ENCODE data around the gene AFAP1. TPM values are rescaled to one million over a fixed set of nuclear protein-coding genes. Genes with fewer than 3 reads are reported as not detected.

Gene AFAP1
- total and polyA plus RNA-seq, 2 of the 8 experiments (the other 6 are each of a cell fraction or from before 2014, with no cell fraction given) = 3.6 to 18.2 TPM

DNA sequence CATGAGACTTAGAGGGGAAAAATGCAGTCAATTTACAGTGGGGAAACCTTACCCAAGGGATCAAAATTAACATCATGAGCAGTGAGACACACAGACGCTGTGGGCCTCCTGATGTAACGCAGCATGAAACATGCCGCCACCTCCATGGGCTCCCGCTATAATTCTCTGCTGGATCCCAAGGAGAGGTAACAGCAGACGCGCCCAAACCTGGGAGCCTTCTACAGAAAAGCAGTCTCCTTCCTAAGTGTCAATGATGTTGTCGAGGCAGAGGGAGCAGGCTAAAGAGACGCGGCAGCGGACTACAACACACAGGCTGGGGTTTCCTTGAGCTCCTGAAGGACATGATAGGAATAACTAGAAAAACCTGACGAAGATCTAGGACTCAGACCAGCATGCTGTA, 142.3 kb downstream of the AFAP1 start:
- POLR2A ChIA-PET (ENCODE audit: partially characterized antibody) = no interaction called here
- DNase-seq (ENCODE audit: low read depth in 1 of 2, low spot score in 2 of 2) (no peak), FAIRE-seq (no peak)
- no peaks in the 10 kb centered on the region for H3K23me2 ChIP-seq (ENCODE audit: low read depth, low read length)
- H2AK5ac ChIP-seq (ENCODE audit: low read depth, low read length) = no peak overlapping the region
- H3K9ac ChIP-seq (replicated peaks in 1 of 4; ENCODE audit: extremely low read depth in 1 of 4, low read depth in 3 of 4, low read length in 3 of 4) = no peak overlapping the region
- H3K56ac ChIP-seq (replicated peaks; ENCODE audit: insufficient read length, low read depth, low read length) = no peak overlapping the region
- H4K20me1 ChIP-seq (replicated peaks in 1 of 2; ENCODE audit: control insufficient read depth in 1 of 2, insufficient read depth in 2 of 2, low read length in 2 of 2) = no peaks in the 10 kb centered on the region
- H3K4me1 ChIP-seq (replicated peaks in 1 of 4; ENCODE audit: control insufficient read depth in 3 of 4, insufficient read depth in 4 of 4, low read length in 3 of 4) = no peaks in the 10 kb centered on the region
- H4K5ac ChIP-seq (ENCODE audit: insufficient read length, low read depth, low read length) = no peak overlapping the region
- H3K36me3 ChIP-seq (ENCODE audit: control insufficient read depth in 2 of 4, insufficient read depth in 4 of 4, low read length in 3 of 4) = peaks cover 0 to 8% (median 4%) of the 10 kb centered on the region in 4 experiments; a peak in 6 of 8 replicates
- no peaks in the 10 kb centered on the region for H3K79me1 ChIP-seq (ENCODE audit: low read depth, low read length)
- no peak overlapping the region for H4K91ac ChIP-seq (replicated peaks; ENCODE audit: insufficient read length, low read length)
- no peak overlapping the region for H2AFZ ChIP-seq (ENCODE audit: low read length)
- H3K4ac ChIP-seq (replicated peaks; ENCODE audit: insufficient read length, low read depth, low read length) = no peak overlapping the region
- no peak overlapping the region for H3K27ac ChIP-seq (ENCODE audit: low read depth, low read length)
- peaks cover 4 to 6% of the 10 kb centered on the region in 2 experiments; a peak in 2 of 4 replicates for H3K9me3 ChIP-seq (ENCODE audit: insufficient read depth in 2 of 2, low read depth in 1 of 2, low read length in 1 of 2)
- no peak overlapping the region for H3K4me2 ChIP-seq (ENCODE audit: insufficient read depth in 1 of 2, low read depth in 2 of 2, low read length in 2 of 2)
- H4K8ac ChIP-seq (ENCODE audit: extremely low read depth, insufficient read depth, low read length) = no peak overlapping the region
- no peak overlapping the region for H3K14ac ChIP-seq (ENCODE audit: insufficient read length)
- no peak overlapping the region for H3K18ac ChIP-seq (ENCODE audit: extremely low read depth, low read length)
- H3K4me3 ChIP-seq (ENCODE audit: extremely low read depth in 1 of 4, insufficient read depth in 2 of 4, low read depth in 3 of 4, low read length in 4 of 4) = no peak overlapping the region
- H3K23ac ChIP-seq (ENCODE audit: insufficient read length) = no peak overlapping the region
- H2BK15ac ChIP-seq (ENCODE audit: low read length) = no peak overlapping the region
- no peak overlapping the region for H2BK120ac ChIP-seq (replicated peaks; ENCODE audit: low read depth, low read length)
- H2BK5ac ChIP-seq (ENCODE audit: low read depth, low read length) = no peak overlapping the region
- WGBS, 2 experiments (ENCODE audit: extremely low coverage in 1 of 2, insufficient coverage in 1 of 2, insufficient read length in 1 of 2, insufficient replicate concordance in 2 of 2, low coverage in 1 of 2, low lambda C conversion rate in 2 of 2, missing lambda C conversion rate in 1 of 2) = 93% methylated on average over 11 of the region's 11 CpGs; no CpG with 5 or more reads in 1 of the 2 experiments
- no peaks in the 10 kb centered on the region for H3K79me2 ChIP-seq (ENCODE audit: control insufficient read depth in 1 of 2, insufficient read depth in 2 of 2, low read length in 2 of 2)
- no peak overlapping the region for H2BK12ac ChIP-seq (ENCODE audit: low read depth, low read length)
- CTCF ChIA-PET (ENCODE audit: partially characterized antibody) = no interaction called here
- no peaks in the 10 kb centered on the region for H3K27me3 ChIP-seq (replicated peaks in 1 of 4; ENCODE audit: control insufficient read depth in 3 of 4, extremely low read depth in 1 of 4, insufficient read depth in 3 of 4, low read length in 3 of 4)
- no peak overlapping the region for H2BK20ac ChIP-seq (ENCODE audit: low read length)
- TF ChIP-seq, protein P1, sequence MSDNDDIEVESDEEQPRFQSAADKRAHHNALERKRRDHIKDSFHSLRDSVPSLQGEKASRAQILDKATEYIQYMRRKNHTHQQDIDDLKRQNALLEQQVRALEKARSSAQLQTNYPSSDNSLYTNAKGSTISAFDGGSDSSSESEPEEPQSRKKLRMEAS (IDR thresholded peaks at IDR 0.05) = no peak
- TF ChIP-seq ASH2L (IDR thresholded peaks at IDR 0.05; ENCODE audit: low read length) (no peak), PHF8 (conservative IDR thresholded peaks at IDR 0.05; ENCODE audit: low read depth, low read length) (no peak), GABPA (IDR thresholded peaks at IDR 0.05; ENCODE audit: borderline replicate concordance, insufficient read depth, low read length) (no peak), RXRA (IDR thresholded peaks at IDR 0.05; ENCODE audit: insufficient read depth, low read depth, low read length) (no peak), JUND (IDR thresholded peaks at IDR 0.05; ENCODE audit: low read length) (no peak), KDM1A (IDR thresholded peaks at IDR 0.05; ENCODE audit: borderline replicate concordance, low read length) (no peak), EGR1 (IDR thresholded peaks at IDR 0.05; ENCODE audit: borderline replicate concordance, low read depth, low read length) (no peak), YY1 (IDR thresholded peaks at IDR 0.05; ENCODE audit: low read depth, low read length) (no peak), MAFK (IDR thresholded peaks at IDR 0.05; ENCODE audit: low read depth, low read length) (no peak), KDM4A (IDR thresholded peaks at IDR 0.05; ENCODE audit: low read depth, low read length, severe bottlenecking) (no peak), RAD21 (IDR thresholded peaks at IDR 0.05 in 1 of 2, conservative IDR thresholded peaks at IDR 0.05 in 1 of 2; ENCODE audit: low read depth in 2 of 2, low read length in 2 of 2) (no peak), SP1 (IDR thresholded peaks at IDR 0.05; ENCODE audit: low read depth, low read length) (no peak), CHD2 (IDR thresholded peaks at IDR 0.05; ENCODE audit: low read length) (no peak), SIRT6 (IDR thresholded peaks at IDR 0.05; ENCODE audit: low read length) (no peak), TBP (IDR thresholded peaks at IDR 0.05; ENCODE audit: low read depth, low read length) (no peak)

Data from H1 (cell line).